IMR-90 (cell line): Measurements from ENCODE around the gene EXOC6B. TPM values are rescaled to one million over a fixed set of nuclear protein-coding genes. Genes with fewer than 3 reads are reported as not detected.

Source experiments
- ATAC-seq: fragments of 200-7000 bp; cut with Tn5 transposase; 2 replicates; pipeline ENCODE4 v1.9.1; 2020; ENCODE audit warnings: low read depth, mild to moderate bottlenecking, moderate library complexity
- BruUV-seq: library from RNA; stranded (reverse); fragments of 400-500 nt; replicated peaks from 2 replicates; lab custom pipeline; 2021; lab: Mats Ljungman, UMichigan
- CTCF ChIA-PET: fragments of 300-600 bp; formaldehyde crosslinking; extraction: SDS; loops from one replicate; lab custom pipeline; 2021; ENCODE audit warnings: antibody characterized with exemption; lab: Yijun Ruan, JAX
- POLR2A ChIA-PET: fragments of 300-600 bp; sonication (Branson Sonifier 250); formaldehyde crosslinking; loops from one replicate; lab custom pipeline; 2022; ENCODE audit warnings: antibody characterized with exemption; ENCODE audit not compliant: unreplicated experiment; lab: Charles Lee
- DNase-seq: peaks from one replicate; pipeline ENCODE4 v3.0.0; 2013
- H2AFZ ChIP-seq: replicated peaks from 2 replicates; pipeline ENCODE3; 2013; ENCODE audit warnings: low read length, mild to moderate bottlenecking; ENCODE audit not compliant: poor library complexity
- H2AK5ac ChIP-seq: 2 replicates; pipeline ENCODE4 v1.6.1; 2013; ENCODE audit warnings: low read depth, low read length, inconsistent platforms
- H2AK9ac ChIP-seq: replicated peaks from 2 replicates; pipeline ENCODE3; 2013; ENCODE audit warnings: mild to moderate bottlenecking, low read depth, low read length, moderate library complexity; ENCODE audit not compliant: poor library complexity
- H2BK120ac ChIP-seq: 2 replicates; pipeline ENCODE4 v1.6.1; 2013; ENCODE audit warnings: low read depth, low read length, inconsistent platforms
- H2BK15ac ChIP-seq: 3 replicates; pipeline ENCODE4 v1.6.1; 2013; ENCODE audit warnings: low read depth, low read length, inconsistent platforms
- H2BK20ac ChIP-seq: 2 replicates; pipeline ENCODE4 v1.6.1; 2013; ENCODE audit warnings: low read depth, mild to moderate bottlenecking, inconsistent platforms, low read length, moderate library complexity
- H2BK5ac ChIP-seq: 2 replicates; pipeline ENCODE4 v1.6.1; 2013; ENCODE audit warnings: mild to moderate bottlenecking, low read depth, low read length, inconsistent platforms; ENCODE audit not compliant: poor library complexity, severe bottlenecking
- H3K14ac ChIP-seq: replicated peaks from 2 replicates; pipeline ENCODE4 v1.6.1; 2013; ENCODE audit warnings: low read depth, low read length, inconsistent platforms
- H3K18ac ChIP-seq: 2 replicates; pipeline ENCODE4 v1.6.1; 2013; ENCODE audit warnings: low read depth, low read length, control low read depth
- H3K23ac ChIP-seq: 2 replicates; pipeline ENCODE4 v1.6.1; 2013; ENCODE audit warnings: low read depth, low read length, inconsistent platforms
- H3K27ac ChIP-seq: 2 replicates; pipeline ENCODE4 v1.5.1; 2013; ENCODE audit warnings: mild to moderate bottlenecking, control low read depth, low read length; ENCODE audit not compliant: insufficient read depth
- H3K27me3 ChIP-seq: 2 replicates; pipeline ENCODE4 v1.6.1; 2013; ENCODE audit warnings: low read length; ENCODE audit not compliant: control insufficient read depth, insufficient read depth
- H3K36me3 ChIP-seq: 2 replicates; pipeline ENCODE4 v1.6.1; 2013; ENCODE audit warnings: low read length, mixed read lengths; ENCODE audit not compliant: control insufficient read depth, insufficient read depth
- H3K4ac ChIP-seq: 2 replicates; pipeline ENCODE4 v1.6.1; 2013; ENCODE audit warnings: low read depth, low read length, inconsistent platforms
- H3K4me1 ChIP-seq: 2 replicates; pipeline ENCODE4 v1.6.1; 2013; ENCODE audit warnings: low read length, mixed read lengths; ENCODE audit not compliant: control insufficient read depth, insufficient read depth
- H3K4me2 ChIP-seq: 2 replicates; pipeline ENCODE4 v1.6.1; 2013; ENCODE audit warnings: low read depth, mild to moderate bottlenecking, control low read depth, low read length, moderate library complexity
- H3K4me3 ChIP-seq: 2 replicates; pipeline ENCODE4 v1.5.1; 2013; ENCODE audit warnings: low read depth, mild to moderate bottlenecking, control low read depth, low read length, moderate library complexity; ENCODE audit not compliant: insufficient read depth
- H3K56ac ChIP-seq: 2 replicates; pipeline ENCODE4 v1.6.1; 2013; ENCODE audit warnings: low read length, inconsistent platforms; ENCODE audit not compliant: insufficient read depth; ENCODE audit errors: extremely low read depth
- H3K79me1 ChIP-seq, 2 experiments: 2 replicates each; pipeline ENCODE4 v1.6.1; 2013; ENCODE audit warnings: low read length in 2 of 2, inconsistent platforms in 1 of 2, low read depth in 1 of 2
- H3K9ac ChIP-seq: 2 replicates; pipeline ENCODE4 v1.6.1; 2013; ENCODE audit warnings: low read depth, low read length, control low read depth
- H3K9me1 ChIP-seq: 2 replicates; pipeline ENCODE4 v1.6.1; 2013; ENCODE audit warnings: low read length, inconsistent platforms; ENCODE audit not compliant: insufficient read depth
- H3K9me3 ChIP-seq: 2 replicates; pipeline ENCODE4 v1.6.1; 2013; ENCODE audit warnings: low read length; ENCODE audit not compliant: control insufficient read depth, insufficient read depth
- H4K20me1 ChIP-seq: 2 replicates; pipeline ENCODE4 v1.6.1; 2013; ENCODE audit warnings: low read length, inconsistent platforms; ENCODE audit not compliant: insufficient read depth
- H4K5ac ChIP-seq: 2 replicates; pipeline ENCODE4 v1.6.1; 2013; ENCODE audit warnings: mild to moderate bottlenecking, low read depth, low read length, control low read depth
- H4K8ac ChIP-seq, 2 experiments: 2 replicates each; pipeline ENCODE4 v1.6.1; 2013; ENCODE audit warnings: low read depth in 2 of 2, low read length in 2 of 2, control low read depth in 1 of 2, inconsistent platforms in 1 of 2
- H4K91ac ChIP-seq: 2 replicates; pipeline ENCODE4 v1.6.1; 2013; ENCODE audit warnings: low read depth, low read length, inconsistent platforms; ENCODE audit not compliant: insufficient read depth
- MAFK ChIP-seq: IDR thresholded peaks from 2 replicates; pipeline ENCODE4 v1.6.1; 2012; ENCODE audit warnings: low read depth, low read length, improper control_type of control experiment
- RFX5 ChIP-seq: IDR thresholded peaks from 2 replicates; pipeline ENCODE4 v1.8.0; 2012; ENCODE audit warnings: low read depth, mild to moderate bottlenecking, low read length, moderate library complexity
- SMC3 ChIP-seq: fragments of 150-350 bp; IDR thresholded peaks from 2 replicates; pipeline ENCODE4 v1.6.1; 2016; ENCODE audit warnings: low read depth, mild to moderate bottlenecking, antibody characterized with exemption, low read length, moderate library complexity
- WGBS, 2 experiments: methylation state at CpG; one replicate each; pipeline versions ENCODE4 v1.1.5 to v1.1.7; 2013; ENCODE audit warnings: missing lambda C conversion rate in 2 of 2; ENCODE audit not compliant: insufficient read length in 1 of 2; ENCODE audit errors: extremely low coverage in 2 of 2; 5-methylcytosine and 5-hydroxymethylcytosine counted together
- dilution Hi-C: fragments of 300-500 bp; cut with HindIII; formaldehyde crosslinking; loops from one replicate; pipeline ENCODE4 v1.14.3; 2018; ENCODE audit warnings: low sequenced_read_pairs; ENCODE audit not compliant: unreplicated experiment
- in situ Hi-C: fragments of 300-500 bp; cut with MboI; formaldehyde crosslinking; loops from 3 replicates; pipeline ENCODE4 v1.14.3; 2019; ENCODE audit warnings: low sequenced_read_pairs, inconsistent platforms, mixed read lengths
- intact Hi-C: fragments of 100-400 bp; cut with micrococcal nuclease; formaldehyde crosslinking; loops from 2 replicates; pipeline ENCODE4 v1.10.0; 2022
- polyA plus RNA-seq, 3 experiments: library from polyadenylated mRNA; depleted of rRNA; stranded (reverse); fragments of >200 nt; gene quantifications; 2 replicates each; pipeline ENCODE4 v1.2.3, GENCODE V29; 2012; ENCODE audit warnings: low replicate concordance in 1 of 3
- total RNA-seq: library from RNA; depleted of rRNA; stranded (reverse); fragments of >200 nt; gene quantifications from 2 replicates; pipeline ENCODE4 v1.2.3, GENCODE V29; 2012
- TF ChIP-seq, protein P1 (sequence below): fragments of 150-350 bp; IDR thresholded peaks from 2 replicates; pipeline ENCODE4 v1.6.1; 2017; ENCODE audit warnings: mild to moderate bottlenecking, antibody characterized with exemption, low read length, low read depth

Gene EXOC6B
- total and polyA plus RNA-seq, 2 of the 4 experiments (the other 2 are of a cell fraction), result 10.2 to 29.4 TPM

GRCh38 chr2:72583376-72583775, 242.5 kb downstream of the EXOC6B start:
- Histone ChIP-seq H3K4me3 (no peak overlapping the region), H3K27me3 (no peaks in the 10 kb centered on the region), H3K23ac (no peak overlapping the region), H2BK5ac (no peak overlapping the region), H3K9ac (no peak overlapping the region), H3K27ac (no peak overlapping the region), H2AK5ac (no peak overlapping the region), H3K9me1 (no peaks in the 10 kb centered on the region), H4K91ac (no peak overlapping the region), H3K4me2 (no peak overlapping the region), H3K9me3 (no peaks in the 10 kb centered on the region), H2BK20ac (no peak overlapping the region), H2AFZ (no peak overlapping the region), H3K18ac (no peak overlapping the region), H3K36me3 (no peaks in the 10 kb centered on the region), H3K4ac (no peak overlapping the region), H3K14ac (no peak overlapping the region), H4K8ac (no peak overlapping the region), H2BK120ac (no peak overlapping the region), H4K20me1 (peaks cover 6% of the 10 kb centered on the region; the same call in 1 of the 2 replicates), H3K4me1 (no peaks in the 10 kb centered on the region), H2AK9ac (no peak overlapping the region), H2BK15ac (no peak overlapping the region), H3K79me1 (peaks cover 0 to 14% of the 10 kb centered on the region in 2 experiments; a peak in 3 of 4 replicates), H3K56ac (no peak overlapping the region), H4K5ac (no peak overlapping the region)
- ChIA-PET POLR2A (no interaction called here), CTCF (interaction anchor here (0.9 to 1.1 kb wide), 2 partner anchors 431 to 782 kb away, joined by 3 read pairs; no protein-coding TSS in a partner anchor)
- intact Hi-C loops, result no loop called here
- in situ Hi-C loops, result loop anchor here (10.0 to 25.0 kb wide), 3 partner anchors 161 to 1046 kb away; no protein-coding TSS in a partner anchor
- no TSS peak for BruUV-seq
- no peak for ATAC-seq
- dilution Hi-C loops, result no loop called here
- no CpG with 5 or more reads among the region's 1 CpG for WGBS, 2 experiments
- no peak for DNase-seq
- TF ChIP-seq MAFK, result no peak
- TF ChIP-seq RFX5, result no peak
- TF ChIP-seq SMC3, result no peak
- TF ChIP-seq, protein P1, sequence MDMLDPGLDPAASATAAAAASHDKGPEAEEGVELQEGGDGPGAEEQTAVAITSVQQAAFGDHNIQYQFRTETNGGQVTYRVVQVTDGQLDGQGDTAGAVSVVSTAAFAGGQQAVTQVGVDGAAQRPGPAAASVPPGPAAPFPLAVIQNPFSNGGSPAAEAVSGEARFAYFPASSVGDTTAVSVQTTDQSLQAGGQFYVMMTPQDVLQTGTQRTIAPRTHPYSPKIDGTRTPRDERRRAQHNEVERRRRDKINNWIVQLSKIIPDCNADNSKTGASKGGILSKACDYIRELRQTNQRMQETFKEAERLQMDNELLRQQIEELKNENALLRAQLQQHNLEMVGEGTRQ, result no peak
